Colonic mucosa (tissue), 4 donors: ENCODE measurements around the gene ATP5MC3. TPM values are rescaled to one million over a fixed set of nuclear protein-coding genes. Genes with fewer than 3 reads are reported as not detected.

Experiments used
- DNase-seq: peaks from one replicate; pipeline ENCODE4 v3.0.0-alpha.2; 2020
- H3K27ac ChIP-seq: fragments of 200-600 bp; one replicate; pipeline ENCODE4 v1.8.0; 2021
- H3K27me3 ChIP-seq: fragments of 200-600 bp; one replicate; pipeline ENCODE4 v1.8.0; 2021
- H3K36me3 ChIP-seq: fragments of 200-600 bp; one replicate; pipeline ENCODE4 v1.8.0; 2021
- H3K4me1 ChIP-seq: fragments of 200-600 bp; one replicate; pipeline ENCODE4 v1.8.0; 2021; ENCODE audit warnings: mild to moderate bottlenecking
- H3K4me3 ChIP-seq: fragments of 200-600 bp; one replicate; pipeline ENCODE4 v1.8.0; 2021
- H3K9ac ChIP-seq, 2 donors: one replicate each; pipeline ENCODE4 v1.7.0; 2013; ENCODE audit warnings: control low read depth in 2 of 2, low read depth in 2 of 2, low read length in 2 of 2
- H3K9me3 ChIP-seq: fragments of 200-600 bp; one replicate; pipeline ENCODE4 v1.8.0; 2021
- intact Hi-C: fragments of 100-400 bp; cut with DNase I; formaldehyde crosslinking; loops from one replicate; pipeline ENCODE4 v1.14.1; 2022
- total RNA-seq, 2 donors: library from RNA; stranded (reverse); fragmentation: NEBNext Ultra II Directional in 1 of 2; extraction: Animal tissue kit (Norgen Biotek cat#: 25700) in 1 of 2; gene quantifications; one replicate each; pipeline ENCODE4 v1.2.1, GENCODE V29; 2021
- TF ChIP-seq, protein P1 (sequence below): fragments of 200-600 bp; IDR thresholded peaks from one replicate; pipeline ENCODE4 v1.8.0; 2022; ENCODE audit warnings: antibody characterized with exemption, mild to moderate bottlenecking
- donor health status: healthy.
- donor health status: DM: no; HTN: no; CAD: no.
- donor health status: DM: no; HTN: no; CAD: no.

Gene ATP5MC3
- total RNA-seq, 2 donors from 2014 or later = 610 to 690 TPM

GRCh38 chr2:175158894-175159293, 22.6 kb downstream of the ATP5MC3 start:
- no peaks in the 10 kb centered on the region for H3K9me3 ChIP-seq
- H3K36me3 ChIP-seq = no peaks in the 10 kb centered on the region
- H3K27ac ChIP-seq = no peak overlapping the region
- no peak for DNase-seq
- H3K9ac ChIP-seq = no peak overlapping the region
- H3K4me1 ChIP-seq = no peaks in the 10 kb centered on the region
- H3K27me3 ChIP-seq = no peaks in the 10 kb centered on the region
- intact Hi-C loops = no loop called here
- H3K4me3 ChIP-seq = no peak overlapping the region
- TF ChIP-seq, protein P1, sequence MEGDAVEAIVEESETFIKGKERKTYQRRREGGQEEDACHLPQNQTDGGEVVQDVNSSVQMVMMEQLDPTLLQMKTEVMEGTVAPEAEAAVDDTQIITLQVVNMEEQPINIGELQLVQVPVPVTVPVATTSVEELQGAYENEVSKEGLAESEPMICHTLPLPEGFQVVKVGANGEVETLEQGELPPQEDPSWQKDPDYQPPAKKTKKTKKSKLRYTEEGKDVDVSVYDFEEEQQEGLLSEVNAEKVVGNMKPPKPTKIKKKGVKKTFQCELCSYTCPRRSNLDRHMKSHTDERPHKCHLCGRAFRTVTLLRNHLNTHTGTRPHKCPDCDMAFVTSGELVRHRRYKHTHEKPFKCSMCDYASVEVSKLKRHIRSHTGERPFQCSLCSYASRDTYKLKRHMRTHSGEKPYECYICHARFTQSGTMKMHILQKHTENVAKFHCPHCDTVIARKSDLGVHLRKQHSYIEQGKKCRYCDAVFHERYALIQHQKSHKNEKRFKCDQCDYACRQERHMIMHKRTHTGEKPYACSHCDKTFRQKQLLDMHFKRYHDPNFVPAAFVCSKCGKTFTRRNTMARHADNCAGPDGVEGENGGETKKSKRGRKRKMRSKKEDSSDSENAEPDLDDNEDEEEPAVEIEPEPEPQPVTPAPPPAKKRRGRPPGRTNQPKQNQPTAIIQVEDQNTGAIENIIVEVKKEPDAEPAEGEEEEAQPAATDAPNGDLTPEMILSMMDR = no peak

GRCh38 chr2:175156534-175156933, 25.0 kb downstream of the ATP5MC3 start:
- Histone ChIP-seq H3K27ac (peak overlapping the region; percentile 28), H3K4me1 (no peaks in the 10 kb centered on the region), H3K27me3 (no peaks in the 10 kb centered on the region), H3K9me3 (no peaks in the 10 kb centered on the region), H3K36me3 (no peaks in the 10 kb centered on the region), H3K4me3 (no peak overlapping the region), H3K9ac (no peak overlapping the region)
- TF ChIP-seq, protein P1 = no peak
- intact Hi-C loops = no loop called here
- DNase-seq = peak; percentile 47

- Histone ChIP-seq H3K4me1 (no peaks in the 10 kb centered on the region), H3K27me3 (no peaks in the 10 kb centered on the region), H3K9me3 (no peaks in the 10 kb centered on the region), H3K4me3 (no peak overlapping the region), H3K9ac (no peak overlapping the region), H3K36me3 (no peaks in the 10 kb centered on the region), H3K27ac (no peak overlapping the region)
- TF ChIP-seq, protein P1 = no peak
- no peak for DNase-seq
- intact Hi-C loops = no loop called here
Observed at GRCh38 chr2:175154661-175155082, 26.8 kb downstream of the ATP5MC3 start.

GRCh38 chr2:175152242-175152641, 29.3 kb downstream of the ATP5MC3 start:
- Histone ChIP-seq H3K27me3 (no peaks in the 10 kb centered on the region), H3K27ac (no peak overlapping the region), H3K9ac (no peak overlapping the region), H3K4me3 (no peak overlapping the region), H3K36me3 (no peaks in the 10 kb centered on the region), H3K9me3 (no peaks in the 10 kb centered on the region), H3K4me1 (no peaks in the 10 kb centered on the region)
- intact Hi-C loops = no loop called here
- TF ChIP-seq, protein P1 = no peak
- no peak for DNase-seq

GRCh38 chr2:175151791-175152190, 29.7 kb downstream of the ATP5MC3 start:
- intact Hi-C loops = no loop called here
- Histone ChIP-seq H3K9ac (no peak overlapping the region), H3K27ac (no peak overlapping the region), H3K4me3 (no peak overlapping the region), H3K36me3 (no peaks in the 10 kb centered on the region), H3K4me1 (no peaks in the 10 kb centered on the region), H3K9me3 (no peaks in the 10 kb centered on the region), H3K27me3 (no peaks in the 10 kb centered on the region)
- TF ChIP-seq, protein P1 = no peak
- no peak for DNase-seq

DNA sequence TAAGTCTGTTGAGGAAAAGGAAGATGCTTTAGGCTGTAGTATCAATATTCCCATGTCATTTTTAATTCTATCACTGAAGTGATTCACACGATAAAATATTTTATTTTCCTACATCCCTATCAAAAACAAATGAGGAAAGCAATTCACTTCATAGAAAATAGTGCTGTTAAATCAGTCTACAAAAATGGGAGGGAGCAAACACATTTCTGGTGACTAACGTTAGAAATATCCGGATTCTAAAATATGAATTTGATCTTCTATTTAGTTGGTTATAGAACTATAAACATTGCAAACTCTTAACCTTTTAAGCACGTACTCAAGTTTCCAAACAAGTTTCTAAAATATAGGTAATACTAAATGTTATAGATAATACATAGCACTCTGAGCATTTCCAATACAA, 34.3 kb downstream of the ATP5MC3 start:
- DNase-seq = no peak
- no peak overlapping the region for H3K9ac ChIP-seq
- no peaks in the 10 kb centered on the region for H3K4me1 ChIP-seq
- no peak overlapping the region for H3K27ac ChIP-seq
- H3K4me3 ChIP-seq = no peak overlapping the region
- H3K36me3 ChIP-seq = no peaks in the 10 kb centered on the region
- H3K9me3 ChIP-seq = no peaks in the 10 kb centered on the region
- TF ChIP-seq, protein P1 = no peak
- intact Hi-C loops = no loop called here
- H3K27me3 ChIP-seq = no peaks in the 10 kb centered on the region
